ENCODE data around the gene NAPG. TPM values are rescaled to one million over a fixed set of nuclear protein-coding genes. Genes with fewer than 3 reads are reported as not detected.
"Not testable (repeated sequence)": the region's sequence is repeated elsewhere in the genome, so short reads cannot be mapped to it uniquely, and the experiment has no call there.

NAPG gene
- total RNA-seq, 1 donor from 2014 or later = 33.2 TPM

DNA sequence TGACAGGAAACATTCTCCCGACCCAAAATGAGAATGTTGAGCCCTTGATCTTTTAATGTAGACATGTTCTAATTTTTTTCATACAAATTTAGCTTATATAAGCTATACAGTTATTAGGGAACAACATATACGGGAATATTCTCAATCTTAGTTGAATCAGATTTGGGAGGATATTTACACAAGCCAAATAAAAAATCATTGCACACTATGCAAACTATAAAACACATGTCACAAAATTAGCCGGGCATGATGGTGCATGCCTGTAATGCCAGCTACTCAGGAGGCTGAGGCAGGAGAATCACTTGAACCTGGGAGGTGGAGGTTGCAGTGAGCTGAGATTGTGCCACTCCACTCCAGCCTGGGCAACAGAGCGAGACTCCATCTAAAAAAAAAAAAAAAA, 71.9 kb downstream of the NAPG start:
- not testable (repeated sequence) for H3K27ac ChIP-seq (ENCODE audit: low read depth, low read length); H2AFZ ChIP-seq (ENCODE audit: low read depth, low read length); DNase-seq (ENCODE audit: low read depth); H3K79me2 ChIP-seq (ENCODE audit: insufficient read depth, low read length); H3K9ac ChIP-seq (ENCODE audit: low read length); H4K20me1 ChIP-seq (ENCODE audit: insufficient read depth, low read length); FAIRE-seq; H3K4me1 ChIP-seq (ENCODE audit: insufficient read depth, low read length); H3K9me3 ChIP-seq (ENCODE audit: insufficient read depth, low read depth, low read length); H3K36me3 ChIP-seq (ENCODE audit: insufficient read depth, low read length); H3K27ac Mint-ChIP-seq (ENCODE audit: unreplicated experiment); H3K4me3 Mint-ChIP-seq (ENCODE audit: unreplicated experiment); H3K36me3 Mint-ChIP-seq (ENCODE audit: low read depth, unreplicated experiment); H3K27me3 ChIP-seq (ENCODE audit: insufficient read depth, low read length); H3K27me3 Mint-ChIP-seq (ENCODE audit: low read depth, unreplicated experiment); H3K9me3 Mint-ChIP-seq (ENCODE audit: unreplicated experiment); H3K4me3 ChIP-seq (ENCODE audit: insufficient read depth, low read depth, low read length); H3K4me1 Mint-ChIP-seq (ENCODE audit: low read depth, unreplicated experiment); H3K4me2 ChIP-seq (ENCODE audit: low read length)

GRCh38 chr18:10600701-10601100, 74.9 kb downstream of the NAPG start:
- H2AFZ ChIP-seq (ENCODE audit: low read depth, low read length); DNase-seq (ENCODE audit: low read depth); H3K4me3 Mint-ChIP-seq (ENCODE audit: unreplicated experiment); H3K4me3 ChIP-seq (ENCODE audit: insufficient read depth, low read depth, low read length); H3K27me3 ChIP-seq (ENCODE audit: insufficient read depth, low read length); H3K79me2 ChIP-seq (ENCODE audit: insufficient read depth, low read length); H3K9me3 ChIP-seq (ENCODE audit: insufficient read depth, low read depth, low read length); H3K27ac ChIP-seq (ENCODE audit: low read depth, low read length); FAIRE-seq; H3K27ac Mint-ChIP-seq (ENCODE audit: unreplicated experiment); H3K4me1 ChIP-seq (ENCODE audit: insufficient read depth, low read length); H3K4me2 ChIP-seq (ENCODE audit: low read length); H3K9ac ChIP-seq (ENCODE audit: low read length); H3K27me3 Mint-ChIP-seq (ENCODE audit: low read depth, unreplicated experiment); H4K20me1 ChIP-seq (ENCODE audit: insufficient read depth, low read length); H3K4me1 Mint-ChIP-seq (ENCODE audit: low read depth, unreplicated experiment); H3K36me3 ChIP-seq (ENCODE audit: insufficient read depth, low read length): not testable (repeated sequence)
- H3K36me3 Mint-ChIP-seq (ENCODE audit: low read depth, unreplicated experiment) = peaks cover 10% of the 10 kb centered on the region
- peaks cover 18% of the 10 kb centered on the region for H3K9me3 Mint-ChIP-seq (ENCODE audit: unreplicated experiment)

Other genes with a start within 250 kb of the NAPG start
- 4.4 and 5.4 TPM in 2 replicates for gene APCDD1, start 71.4 kb upstream of the NAPG start, total RNA-seq

Data from astrocyte (in vitro differentiated cells and primary cell).